DND-41 (cell line): Measurements from ENCODE around the gene MMP2.

Experiments
- ATAC-seq: fragments of 200-7000 bp; cut with Tn5 transposase; 3 replicates; pipeline ENCODE4 v1.9.1; 2021; ENCODE audit warnings: low read depth; ENCODE audit not compliant: insufficient read depth
- DNase-seq: peaks from one replicate; pipeline ENCODE4 v3.0.0-alpha.2; 2020
- H2AFZ ChIP-seq: 2 replicates; pipeline ENCODE4 v1.6.0; 2012; ENCODE audit warnings: low read depth, low read length
- H3K27ac ChIP-seq: 2 replicates; pipeline ENCODE4 v1.5.1; 2012; ENCODE audit warnings: low read length, inconsistent platforms
- H3K27me3 ChIP-seq: fragments of 200-600 bp; sonication (generic); 2 replicates; pipeline ENCODE4 v1.6.0; 2012; ENCODE audit warnings: low read length, mild to moderate bottlenecking, inconsistent platforms; ENCODE audit not compliant: insufficient read depth, poor library complexity
- H3K36me3 ChIP-seq: 2 replicates; pipeline ENCODE4 v1.5.1; 2012; ENCODE audit warnings: low read length, inconsistent platforms; ENCODE audit not compliant: insufficient read depth
- H3K4me1 ChIP-seq: 2 replicates; pipeline ENCODE4 v1.5.1; 2012; ENCODE audit warnings: mild to moderate bottlenecking, low read length; ENCODE audit not compliant: insufficient read depth
- H3K4me2 ChIP-seq: 2 replicates; pipeline ENCODE4 v1.6.0; 2012; ENCODE audit warnings: mild to moderate bottlenecking, moderate library complexity, low read length, inconsistent platforms; ENCODE audit not compliant: insufficient read depth
- H3K4me3 ChIP-seq, 2 experiments: fragments of 200-600 bp in 1 of 2; shearing (Covaris generic) in 1 of 2; 2 replicates each; pipeline ENCODE4 v1.5.1; 2012 to 2016; ENCODE audit warnings: inconsistent platforms in 2 of 2, low read length in 2 of 2, mild to moderate bottlenecking in 2 of 2, low read depth in 1 of 2, moderate library complexity in 1 of 2
- H3K79me2 ChIP-seq: 2 replicates; pipeline ENCODE4 v1.6.0; 2012; ENCODE audit warnings: low read length, inconsistent platforms; ENCODE audit not compliant: insufficient read depth
- H3K9ac ChIP-seq: 2 replicates; pipeline ENCODE4 v1.6.0; 2012; ENCODE audit warnings: low read depth, mild to moderate bottlenecking, inconsistent platforms, low read length, moderate library complexity
- H3K9me3 ChIP-seq: 2 replicates; pipeline ENCODE4 v1.5.1; 2012; ENCODE audit warnings: low read length, moderate library complexity, mild to moderate bottlenecking, inconsistent platforms; ENCODE audit not compliant: insufficient read depth, severe bottlenecking
- H4K20me1 ChIP-seq: 2 replicates; pipeline ENCODE4 v1.6.0; 2012; ENCODE audit warnings: low read length; ENCODE audit not compliant: insufficient read depth
- EZH2 ChIP-seq: IDR thresholded peaks from 3 replicates; pipeline ENCODE4 v1.6.1; 2012; ENCODE audit warnings: borderline replicate concordance, low read depth, mild to moderate bottlenecking, moderate library complexity, low read length, inconsistent platforms; ENCODE audit not compliant: severe bottlenecking
- TF ChIP-seq, protein P1 (sequence below): IDR thresholded peaks from 2 replicates; pipeline ENCODE4 v1.5.1; 2012; ENCODE audit warnings: borderline replicate concordance, low read length, moderate library complexity, mild to moderate bottlenecking; ENCODE audit not compliant: poor library complexity, severe bottlenecking; ENCODE audit errors: extremely low read depth

The MMP2 gene

DNA sequence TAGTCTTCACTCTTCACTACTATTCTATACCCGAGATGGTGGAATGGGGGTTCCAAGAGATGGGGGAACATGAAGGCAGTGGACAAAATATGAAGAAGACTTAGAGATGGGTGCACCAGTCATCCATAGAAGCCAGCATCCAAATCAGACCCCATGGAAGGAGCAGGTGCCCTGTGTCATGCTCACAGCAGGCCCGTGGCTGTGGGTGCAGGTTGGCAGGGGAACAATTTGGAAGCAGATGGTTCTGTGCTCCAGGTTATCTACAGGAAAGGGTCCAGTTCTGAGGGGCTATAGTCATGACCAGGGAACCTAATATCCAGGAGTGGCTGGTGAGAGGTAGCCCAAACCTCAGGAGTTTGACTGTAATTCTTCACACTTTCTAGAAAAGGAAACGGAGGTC lies 20.3 kb downstream of the MMP2 start:
- no peak overlapping the region for H2AFZ ChIP-seq
- H3K4me2 ChIP-seq, result no peak overlapping the region
- no peaks in the 10 kb centered on the region for H3K9me3 ChIP-seq
- H3K27me3 ChIP-seq, result peaks cover 14% of the 10 kb centered on the region
- H3K9ac ChIP-seq, result no peak overlapping the region
- no peaks in the 10 kb centered on the region for H4K20me1 ChIP-seq
- DNase-seq (no peak), ATAC-seq (no peak)
- TF ChIP-seq, protein P1, sequence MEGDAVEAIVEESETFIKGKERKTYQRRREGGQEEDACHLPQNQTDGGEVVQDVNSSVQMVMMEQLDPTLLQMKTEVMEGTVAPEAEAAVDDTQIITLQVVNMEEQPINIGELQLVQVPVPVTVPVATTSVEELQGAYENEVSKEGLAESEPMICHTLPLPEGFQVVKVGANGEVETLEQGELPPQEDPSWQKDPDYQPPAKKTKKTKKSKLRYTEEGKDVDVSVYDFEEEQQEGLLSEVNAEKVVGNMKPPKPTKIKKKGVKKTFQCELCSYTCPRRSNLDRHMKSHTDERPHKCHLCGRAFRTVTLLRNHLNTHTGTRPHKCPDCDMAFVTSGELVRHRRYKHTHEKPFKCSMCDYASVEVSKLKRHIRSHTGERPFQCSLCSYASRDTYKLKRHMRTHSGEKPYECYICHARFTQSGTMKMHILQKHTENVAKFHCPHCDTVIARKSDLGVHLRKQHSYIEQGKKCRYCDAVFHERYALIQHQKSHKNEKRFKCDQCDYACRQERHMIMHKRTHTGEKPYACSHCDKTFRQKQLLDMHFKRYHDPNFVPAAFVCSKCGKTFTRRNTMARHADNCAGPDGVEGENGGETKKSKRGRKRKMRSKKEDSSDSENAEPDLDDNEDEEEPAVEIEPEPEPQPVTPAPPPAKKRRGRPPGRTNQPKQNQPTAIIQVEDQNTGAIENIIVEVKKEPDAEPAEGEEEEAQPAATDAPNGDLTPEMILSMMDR, result no peak
- no peak for TF ChIP-seq EZH2
- H3K4me3 ChIP-seq, result no peak overlapping the region
- no peaks in the 10 kb centered on the region for H3K79me2 ChIP-seq
- H3K4me1 ChIP-seq, result peaks cover 3% of the 10 kb centered on the region; the same call in 1 of the 2 replicates
- no peak overlapping the region for H3K27ac ChIP-seq
- no peaks in the 10 kb centered on the region for H3K36me3 ChIP-seq

DNA sequence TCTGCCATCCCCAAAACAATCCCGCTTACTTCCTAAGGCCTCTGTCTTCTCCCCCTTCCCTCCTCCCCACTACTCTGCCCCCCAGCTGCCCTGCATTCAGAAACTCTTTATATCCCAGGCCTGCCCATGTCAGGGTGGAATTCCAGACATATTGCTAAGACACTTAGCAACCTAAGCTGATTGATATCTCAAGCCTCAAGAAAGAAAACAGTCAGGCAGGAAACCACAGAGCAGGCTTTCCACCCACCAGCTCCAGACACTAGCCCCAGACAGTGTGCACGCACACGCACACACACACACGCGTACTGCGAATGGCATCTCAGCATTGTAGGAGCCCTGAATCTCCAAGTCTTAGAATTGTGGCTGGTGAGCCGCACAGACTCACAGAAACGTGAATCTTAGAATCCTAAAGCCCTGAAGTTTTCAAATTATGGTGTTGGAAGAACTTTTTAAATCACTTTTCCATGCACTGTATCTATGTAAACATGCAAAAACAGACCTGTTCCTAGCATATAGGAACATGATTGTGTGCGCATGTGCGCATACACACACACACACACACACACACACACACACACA lies 21.0 kb downstream of the MMP2 start:
- H2AFZ ChIP-seq, result no peak overlapping the region
- H3K4me2 ChIP-seq, result no peak overlapping the region

DNA sequence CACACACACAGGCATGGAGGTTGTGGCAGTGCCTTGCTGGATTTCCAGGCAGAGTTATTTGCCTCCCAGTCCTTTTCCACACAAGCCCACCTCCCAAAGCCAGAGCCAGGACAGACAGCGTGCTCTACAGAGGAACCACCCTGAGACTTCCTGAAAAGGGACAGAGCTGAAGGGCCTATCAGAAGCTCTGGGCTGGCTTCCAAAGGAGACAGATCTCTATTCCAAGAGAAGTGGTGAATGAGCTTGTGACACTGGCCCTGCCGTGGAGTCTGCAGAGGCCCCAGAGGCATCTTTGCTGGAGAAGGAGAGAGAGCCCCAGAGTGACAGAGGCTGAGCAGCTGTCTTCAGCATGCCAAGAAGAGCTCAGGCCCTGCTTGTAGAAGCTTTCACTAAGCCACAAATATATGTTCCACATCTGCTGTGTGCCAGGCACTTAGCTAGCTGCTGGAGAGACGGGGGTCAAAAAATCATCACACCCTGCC lies 21.6 kb downstream of the MMP2 start:
- Histone ChIP-seq H3K27ac (no peak overlapping the region), H3K36me3 (no peaks in the 10 kb centered on the region), H4K20me1 (no peaks in the 10 kb centered on the region), H3K4me1 (peaks cover 3% of the 10 kb centered on the region; the same call in 1 of the 2 replicates), H3K79me2 (no peaks in the 10 kb centered on the region), H3K4me3 (no peak overlapping the region), H3K4me2 (no peak overlapping the region), H3K27me3 (peaks cover 14% of the 10 kb centered on the region), H3K9me3 (no peaks in the 10 kb centered on the region), H2AFZ (no peak overlapping the region), H3K9ac (no peak overlapping the region)
- TF ChIP-seq EZH2, result no peak
- TF ChIP-seq, protein P1, result no peak
- DNase-seq, result no peak
- ATAC-seq, result 0 out of 3 replicates have a peak, but pooled peaks have one; percentile 12

More for the DNA sequence above, 21.0 kb downstream of the MMP2 start:
- Histone ChIP-seq H3K9ac (no peak overlapping the region), H4K20me1 (no peaks in the 10 kb centered on the region), H3K79me2 (no peaks in the 10 kb centered on the region), H3K36me3 (no peaks in the 10 kb centered on the region), H3K27ac (no peak overlapping the region), H3K9me3 (no peaks in the 10 kb centered on the region), H3K4me3 (no peak overlapping the region), H3K27me3 (peaks cover 14% of the 10 kb centered on the region), H3K4me1 (peaks cover 3% of the 10 kb centered on the region; the same call in 1 of the 2 replicates)
- DNase-seq (peak; percentile 48), ATAC-seq (peak; percentile 76)
- no peak for TF ChIP-seq EZH2
- TF ChIP-seq, protein P1, result no peak
